ENCODE measurements around the gene PTGER3. TPM values are rescaled to one million over a fixed set of nuclear protein-coding genes. Genes with fewer than 3 reads are reported as not detected.

The PTGER3 gene
- total RNA-seq, 6 experiments from 2014 or later: 0.12 to 0.35 (median 0.20) TPM; not detected in 2

GRCh38 chr1:70922196-70922595 is 125.4 kb downstream of the PTGER3 start:
- DNase-seq: no peak
- H3K9me3 ChIP-seq: no peaks in the 10 kb centered on the region
- no peak for ATAC-seq
- WGBS (ENCODE audit: insufficient coverage, low coverage, low lambda C conversion rate, missing lambda C conversion rate): 10% methylated on average over 2 of the region's 2 CpGs
- TF ChIP-seq POLR2A (IDR thresholded peaks at IDR 0.05) (no peak), CTCF (IDR thresholded peaks at IDR 0.05) (no peak)
- H3K27ac ChIP-seq: no peak overlapping the region
- no peaks in the 10 kb centered on the region for H3K27me3 ChIP-seq
- no peak overlapping the region for H3K4me3 ChIP-seq
- no peaks in the 10 kb centered on the region for H3K36me3 ChIP-seq
- intact Hi-C loops (cut with DNase I): no loop called here
- H3K4me1 ChIP-seq: no peaks in the 10 kb centered on the region

MicroRNA genes within 50 kb of the gene (microRNA counts, 767-probe panel; counts per million panel counts)
- microRNA hsa-miR-186-5p: 237 counts per million

Small RNAs within 50 kb of the gene (microRNA-seq; reads per million reads assigned to microRNA genes)
- gene MIR186: 236 to 335 reads per million in 2 donors

Small RNAs within 50 kb of the gene (small RNA-seq; reads per million reads assigned to genes)
- 373 to 712 reads per million in 2 experiments for gene MIR186

Other genes starting within 250 kb of the PTGER3 start
- 10 to 100 TPM; 18.3 to 32.0 (median 24.7) TPM for gene ZRANB2, start 33.2 kb upstream of the PTGER3 start, total RNA-seq